Liver (tissue), 9 donors: ENCODE data around the gene EXOC4. TPM values are rescaled to one million over a fixed set of nuclear protein-coding genes. Genes with fewer than 3 reads are reported as not detected.

Experiments
- DNase-seq: peaks from one replicate; pipeline ENCODE4 v3.0.0-alpha.2; 2017; ENCODE audit warnings: low spot score
- H3K27ac ChIP-seq, 2 donors: one replicate each; pipeline ENCODE4 v1.7.0; 2013; ENCODE audit warnings: inconsistent platforms in 2 of 2, low read length in 2 of 2, control low read depth in 1 of 2, low read depth in 1 of 2, mild to moderate bottlenecking in 1 of 2
- H3K27me3 ChIP-seq, 4 donors: one replicate each; pipeline versions ENCODE4 v1.6.1 to v1.7.0; 2013; ENCODE audit warnings: low read length in 3 of 4, inconsistent platforms in 1 of 4, mild to moderate bottlenecking in 1 of 4, moderate library complexity in 1 of 4; ENCODE audit not compliant: control insufficient read depth in 4 of 4, insufficient read depth in 4 of 4
- H3K36me3 ChIP-seq, 4 donors: one replicate each; pipeline versions ENCODE4 v1.6.1 to v1.7.0; 2013; ENCODE audit warnings: low read length in 3 of 4, mild to moderate bottlenecking in 3 of 4, low read depth in 1 of 4, moderate library complexity in 1 of 4; ENCODE audit not compliant: control insufficient read depth in 4 of 4, insufficient read depth in 3 of 4
- H3K4me1 ChIP-seq, 4 donors: one replicate each; pipeline versions ENCODE4 v1.6.1 to v1.7.0; 2013; ENCODE audit warnings: low read length in 3 of 4, mild to moderate bottlenecking in 3 of 4, moderate library complexity in 1 of 4; ENCODE audit not compliant: control insufficient read depth in 4 of 4, insufficient read depth in 4 of 4
- H3K4me3 ChIP-seq, 3 donors: one replicate each; pipeline versions ENCODE4 v1.6.1 to v1.7.0; 2013; ENCODE audit warnings: low read length in 3 of 3, control low read depth in 1 of 3, low read depth in 1 of 3, mild to moderate bottlenecking in 1 of 3
- H3K9ac ChIP-seq, 2 donors: one replicate each; pipeline ENCODE4 v1.7.0; 2013; ENCODE audit warnings: low read length in 2 of 2, mild to moderate bottlenecking in 2 of 2, moderate library complexity in 2 of 2, control low read depth in 1 of 2, low read depth in 1 of 2
- H3K9me3 ChIP-seq, 4 donors: one replicate each; pipeline versions ENCODE4 v1.6.1 to v1.7.0; 2013; ENCODE audit warnings: low read length in 3 of 4; ENCODE audit not compliant: control insufficient read depth in 4 of 4
- ATF3 ChIP-seq: IDR thresholded peaks from 2 replicates; pipeline ENCODE4 v1.6.1; 2016; ENCODE audit warnings: antibody characterized with exemption
- FOXA1 ChIP-seq: IDR thresholded peaks from 2 replicates; pipeline ENCODE4 v1.6.1; 2016; ENCODE audit warnings: antibody characterized with exemption
- FOXA2 ChIP-seq: IDR thresholded peaks from 2 replicates; pipeline ENCODE4 v1.6.1; 2016; ENCODE audit warnings: antibody characterized with exemption
- GABPA ChIP-seq, 2 donors: IDR thresholded peaks in 1 of 2; conservative IDR thresholded peaks in 1 of 2; 2 replicates each; pipeline ENCODE4 v1.6.1; 2016; ENCODE audit warnings: antibody characterized with exemption in 2 of 2, mild to moderate bottlenecking in 1 of 2, moderate library complexity in 1 of 2
- HNF4A ChIP-seq, 2 donors: conservative IDR thresholded peaks; 2 replicates each; pipeline ENCODE4 v1.6.1; 2016; ENCODE audit warnings: antibody characterized with exemption in 2 of 2, mild to moderate bottlenecking in 2 of 2
- JUND ChIP-seq, 2 donors: IDR thresholded peaks; 2 replicates each; pipeline ENCODE4 v1.6.1; 2016; ENCODE audit warnings: antibody characterized with exemption in 2 of 2
- NR2F2 ChIP-seq: IDR thresholded peaks from 2 replicates; pipeline ENCODE4 v1.6.1; 2016; ENCODE audit warnings: antibody characterized with exemption
- RAD21 ChIP-seq, 2 donors: IDR thresholded peaks; 2 replicates each; pipeline ENCODE4 v1.6.1; 2016; ENCODE audit warnings: antibody characterized with exemption in 2 of 2, mild to moderate bottlenecking in 2 of 2
- RXRA ChIP-seq, 2 donors: IDR thresholded peaks; 2 replicates each; pipeline ENCODE4 v1.6.1; 2017 to 2018; ENCODE audit warnings: antibody characterized with exemption in 2 of 2, mild to moderate bottlenecking in 1 of 2
- SP1 ChIP-seq: IDR thresholded peaks from 2 replicates; pipeline ENCODE4 v1.6.1; 2018; ENCODE audit warnings: antibody characterized with exemption, mild to moderate bottlenecking
- TAF1 ChIP-seq: conservative IDR thresholded peaks from 2 replicates; pipeline ENCODE4 v1.6.1; 2016; ENCODE audit warnings: antibody characterized with exemption, mild to moderate bottlenecking
- YY1 ChIP-seq: IDR thresholded peaks from 2 replicates; pipeline ENCODE4 v1.6.1; 2016; ENCODE audit warnings: antibody characterized with exemption, mild to moderate bottlenecking
- WGBS: extraction: QIAGEN DNeasy Blood & Tissue Kit; methylation state at CpG from one replicate; pipeline ENCODE4 v1.1.7; 2013; 5-methylcytosine and 5-hydroxymethylcytosine counted together
- polyA plus RNA-seq, 2 donors: library from polyadenylated mRNA; stranded (reverse) in 1 of 2; unstranded in 1 of 2; fragments of 200-250 nt in 1 of 2; fragments of >200 nt in 1 of 2; fragmentation: Nextera tagmentation in 1 of 2; extraction: Ambion mirVana in 1 of 2; gene quantifications; one replicate each; pipeline versions ENCODE4 v1.2.1 to v1.2.3, GENCODE V29; 2013 to 2015
- total RNA-seq, 2 donors: library from RNA; depleted of rRNA; stranded (reverse); fragments of >200 nt; gene quantifications; one replicate each; pipeline ENCODE4 v1.2.3, GENCODE V29; 2014
- TF ChIP-seq, protein P1 (sequence below): IDR thresholded peaks from 2 replicates; pipeline ENCODE4 v1.6.1; 2016; ENCODE audit warnings: antibody characterized with exemption, mild to moderate bottlenecking
- TF ChIP-seq, protein P2 (sequence below): fragments of 150-350 bp; IDR thresholded peaks from 2 replicates; pipeline ENCODE4 v1.5.1; 2017; ENCODE audit warnings: improper control_type of control experiment, low read depth, low read length; ENCODE audit not compliant: missing input control
- TF ChIP-seq, protein P3 (sequence below): IDR thresholded peaks from 2 replicates; pipeline ENCODE4 v1.6.1; 2016; ENCODE audit warnings: antibody characterized with exemption
- TF ChIP-seq, protein P4 (sequence below): IDR thresholded peaks from 2 replicates; pipeline ENCODE4 v1.6.1; 2016; ENCODE audit warnings: antibody characterized with exemption
- donor health status: healthy.
- donor health status: healthy.
- donor health status: healthy.
- donor health status: healthy.
- donor health status: healthy.

Gene EXOC4
- total and polyA plus RNA-seq, 4 donors: 9.5 to 55.9 (median 23.6) TPM

DNA sequence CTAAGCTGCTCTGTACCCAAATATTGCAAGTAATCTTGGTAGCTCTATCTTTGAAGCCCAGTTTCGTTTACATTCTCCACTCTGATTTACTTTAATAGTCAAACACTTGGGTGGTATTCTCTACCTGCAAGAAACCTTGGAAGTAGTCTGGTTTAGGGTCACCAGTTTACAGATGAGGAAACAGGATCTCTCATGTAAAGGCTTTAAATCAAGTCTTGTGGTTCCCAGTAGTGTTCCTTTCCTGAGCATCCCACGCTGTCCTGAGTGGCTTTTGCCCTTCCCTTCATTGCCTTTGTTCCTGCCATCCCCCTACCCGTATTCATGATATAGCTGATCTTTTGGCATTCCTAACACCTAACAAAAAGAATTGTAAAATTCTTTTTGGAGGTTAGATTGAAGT, 20.3 kb downstream of the EXOC4 start:
- Histone ChIP-seq H3K9ac (no peak overlapping the region), H3K4me1 (no peaks in the 10 kb centered on the region), H3K4me3 (no peak overlapping the region), H3K36me3 (peaks cover 5 to 10% (median 9%) of the 10 kb centered on the region in 4 donors), H3K27me3 (no peaks in the 10 kb centered on the region), H3K27ac (no peak overlapping the region), H3K9me3 (no peaks in the 10 kb centered on the region)
- no peak for TF ChIP-seq NR2F2
- TF ChIP-seq FOXA1: no peak
- TF ChIP-seq, protein P1, sequence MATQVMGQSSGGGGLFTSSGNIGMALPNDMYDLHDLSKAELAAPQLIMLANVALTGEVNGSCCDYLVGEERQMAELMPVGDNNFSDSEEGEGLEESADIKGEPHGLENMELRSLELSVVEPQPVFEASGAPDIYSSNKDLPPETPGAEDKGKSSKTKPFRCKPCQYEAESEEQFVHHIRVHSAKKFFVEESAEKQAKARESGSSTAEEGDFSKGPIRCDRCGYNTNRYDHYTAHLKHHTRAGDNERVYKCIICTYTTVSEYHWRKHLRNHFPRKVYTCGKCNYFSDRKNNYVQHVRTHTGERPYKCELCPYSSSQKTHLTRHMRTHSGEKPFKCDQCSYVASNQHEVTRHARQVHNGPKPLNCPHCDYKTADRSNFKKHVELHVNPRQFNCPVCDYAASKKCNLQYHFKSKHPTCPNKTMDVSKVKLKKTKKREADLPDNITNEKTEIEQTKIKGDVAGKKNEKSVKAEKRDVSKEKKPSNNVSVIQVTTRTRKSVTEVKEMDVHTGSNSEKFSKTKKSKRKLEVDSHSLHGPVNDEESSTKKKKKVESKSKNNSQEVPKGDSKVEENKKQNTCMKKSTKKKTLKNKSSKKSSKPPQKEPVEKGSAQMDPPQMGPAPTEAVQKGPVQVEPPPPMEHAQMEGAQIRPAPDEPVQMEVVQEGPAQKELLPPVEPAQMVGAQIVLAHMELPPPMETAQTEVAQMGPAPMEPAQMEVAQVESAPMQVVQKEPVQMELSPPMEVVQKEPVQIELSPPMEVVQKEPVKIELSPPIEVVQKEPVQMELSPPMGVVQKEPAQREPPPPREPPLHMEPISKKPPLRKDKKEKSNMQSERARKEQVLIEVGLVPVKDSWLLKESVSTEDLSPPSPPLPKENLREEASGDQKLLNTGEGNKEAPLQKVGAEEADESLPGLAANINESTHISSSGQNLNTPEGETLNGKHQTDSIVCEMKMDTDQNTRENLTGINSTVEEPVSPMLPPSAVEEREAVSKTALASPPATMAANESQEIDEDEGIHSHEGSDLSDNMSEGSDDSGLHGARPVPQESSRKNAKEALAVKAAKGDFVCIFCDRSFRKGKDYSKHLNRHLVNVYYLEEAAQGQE: no peak
- TF ChIP-seq RAD21 (IDR thresholded peaks at IDR 0.05): no peak
- no peak for TF ChIP-seq YY1
- TF ChIP-seq SP1: no peak
- TF ChIP-seq, protein P2, sequence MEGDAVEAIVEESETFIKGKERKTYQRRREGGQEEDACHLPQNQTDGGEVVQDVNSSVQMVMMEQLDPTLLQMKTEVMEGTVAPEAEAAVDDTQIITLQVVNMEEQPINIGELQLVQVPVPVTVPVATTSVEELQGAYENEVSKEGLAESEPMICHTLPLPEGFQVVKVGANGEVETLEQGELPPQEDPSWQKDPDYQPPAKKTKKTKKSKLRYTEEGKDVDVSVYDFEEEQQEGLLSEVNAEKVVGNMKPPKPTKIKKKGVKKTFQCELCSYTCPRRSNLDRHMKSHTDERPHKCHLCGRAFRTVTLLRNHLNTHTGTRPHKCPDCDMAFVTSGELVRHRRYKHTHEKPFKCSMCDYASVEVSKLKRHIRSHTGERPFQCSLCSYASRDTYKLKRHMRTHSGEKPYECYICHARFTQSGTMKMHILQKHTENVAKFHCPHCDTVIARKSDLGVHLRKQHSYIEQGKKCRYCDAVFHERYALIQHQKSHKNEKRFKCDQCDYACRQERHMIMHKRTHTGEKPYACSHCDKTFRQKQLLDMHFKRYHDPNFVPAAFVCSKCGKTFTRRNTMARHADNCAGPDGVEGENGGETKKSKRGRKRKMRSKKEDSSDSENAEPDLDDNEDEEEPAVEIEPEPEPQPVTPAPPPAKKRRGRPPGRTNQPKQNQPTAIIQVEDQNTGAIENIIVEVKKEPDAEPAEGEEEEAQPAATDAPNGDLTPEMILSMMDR: no peak
- no peak for TF ChIP-seq GABPA (IDR thresholded peaks at IDR 0.05 in 1 of 2, conservative IDR thresholded peaks at IDR 0.05 in 1 of 2)
- no peak for TF ChIP-seq TAF1
- TF ChIP-seq RXRA (IDR thresholded peaks at IDR 0.05): no peak
- no peak for TF ChIP-seq FOXA2
- no peak for TF ChIP-seq HNF4A (conservative IDR thresholded peaks at IDR 0.05)
- TF ChIP-seq, protein P3, sequence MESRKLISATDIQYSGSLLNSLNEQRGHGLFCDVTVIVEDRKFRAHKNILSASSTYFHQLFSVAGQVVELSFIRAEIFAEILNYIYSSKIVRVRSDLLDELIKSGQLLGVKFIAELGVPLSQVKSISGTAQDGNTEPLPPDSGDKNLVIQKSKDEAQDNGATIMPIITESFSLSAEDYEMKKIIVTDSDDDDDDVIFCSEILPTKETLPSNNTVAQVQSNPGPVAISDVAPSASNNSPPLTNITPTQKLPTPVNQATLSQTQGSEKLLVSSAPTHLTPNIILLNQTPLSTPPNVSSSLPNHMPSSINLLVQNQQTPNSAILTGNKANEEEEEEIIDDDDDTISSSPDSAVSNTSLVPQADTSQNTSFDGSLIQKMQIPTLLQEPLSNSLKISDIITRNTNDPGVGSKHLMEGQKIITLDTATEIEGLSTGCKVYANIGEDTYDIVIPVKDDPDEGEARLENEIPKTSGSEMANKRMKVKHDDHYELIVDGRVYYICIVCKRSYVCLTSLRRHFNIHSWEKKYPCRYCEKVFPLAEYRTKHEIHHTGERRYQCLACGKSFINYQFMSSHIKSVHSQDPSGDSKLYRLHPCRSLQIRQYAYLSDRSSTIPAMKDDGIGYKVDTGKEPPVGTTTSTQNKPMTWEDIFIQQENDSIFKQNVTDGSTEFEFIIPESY: no peak
- no peak for TF ChIP-seq JUND (IDR thresholded peaks at IDR 0.05)
- WGBS: 95% methylated on average over 3 of the region's 3 CpGs
- DNase-seq: no peak

DNA sequence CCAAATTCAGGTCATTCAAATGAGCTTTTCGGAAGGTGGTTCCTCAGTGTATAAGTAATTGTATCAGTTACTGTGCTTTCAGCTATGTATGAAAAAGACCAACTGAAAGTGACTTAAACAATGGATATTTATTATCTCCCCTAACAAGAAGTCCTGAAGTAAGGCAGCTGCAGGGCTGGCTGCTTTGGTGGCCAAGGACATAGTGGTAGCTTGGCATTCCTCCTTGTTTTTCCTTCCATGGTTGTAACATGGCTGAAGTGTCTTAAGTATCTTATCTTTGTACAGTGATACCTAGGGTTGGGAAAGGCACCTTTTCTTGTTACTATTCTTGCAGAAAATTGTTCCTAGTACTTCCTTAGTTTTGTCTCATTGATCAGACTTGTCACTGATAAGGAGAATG, 21.4 kb downstream of the EXOC4 start:
- no peak overlapping the region for H3K27ac ChIP-seq
- no peaks in the 10 kb centered on the region for H3K9me3 ChIP-seq
- DNase-seq: no peak
- no peak overlapping the region for H3K4me3 ChIP-seq
- H3K4me1 ChIP-seq: no peaks in the 10 kb centered on the region
- 98% methylated on average over 1 of the region's 1 CpG for WGBS
- peaks cover 5 to 13% (median 11%) of the 10 kb centered on the region in 4 donors for H3K36me3 ChIP-seq
- no peak for TF ChIP-seq RXRA (IDR thresholded peaks at IDR 0.05)
- no peak for TF ChIP-seq ATF3
- TF ChIP-seq, protein P4, sequence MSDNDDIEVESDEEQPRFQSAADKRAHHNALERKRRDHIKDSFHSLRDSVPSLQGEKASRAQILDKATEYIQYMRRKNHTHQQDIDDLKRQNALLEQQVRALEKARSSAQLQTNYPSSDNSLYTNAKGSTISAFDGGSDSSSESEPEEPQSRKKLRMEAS: no peak
- no peak for TF ChIP-seq SP1
- TF ChIP-seq, protein P2: no peak
- TF ChIP-seq RAD21 (IDR thresholded peaks at IDR 0.05): no peak
- no peak for TF ChIP-seq TAF1
- no peak for TF ChIP-seq FOXA2
- TF ChIP-seq FOXA1: no peak
- no peak for TF ChIP-seq YY1
- TF ChIP-seq, protein P1: no peak
- no peaks in the 10 kb centered on the region for H3K27me3 ChIP-seq
- no peak overlapping the region for H3K9ac ChIP-seq
